ENCODE data around the gene SERPINC1.
"Not testable (repeated sequence)": the region's sequence is repeated elsewhere in the genome, so short reads cannot be mapped to it uniquely, and the experiment has no call there.

SERPINC1 gene

DNA sequence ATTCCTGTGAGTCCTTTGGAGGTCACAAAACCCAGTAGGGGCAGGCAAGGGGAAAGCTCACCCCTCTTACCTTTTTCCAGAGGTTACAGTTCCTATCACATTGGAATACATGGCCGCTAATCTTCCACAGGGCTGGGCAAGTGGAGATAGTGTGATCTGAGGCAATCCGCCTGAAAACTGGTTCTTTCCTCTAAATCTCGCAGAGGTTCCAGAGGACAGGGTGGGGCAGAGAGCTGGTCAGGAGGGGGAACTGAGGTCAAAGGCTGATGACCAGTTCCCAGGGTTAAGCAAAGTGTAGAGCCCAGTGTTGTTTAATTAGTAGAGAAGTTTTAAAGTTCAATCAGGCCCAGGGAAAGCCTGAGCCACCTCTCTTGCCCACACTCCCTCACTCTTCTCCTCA lies at the start of gene SERPINC1:
Gene SERPINC1, minus strand, starts transcription at position 179 of the 400 bp plus-strand sequence. Its CDS starts 68 bp downstream, at position 111.
- H3K4me3 Mint-ChIP-seq = no peak within 1 kb of the TSS
- H3K9me3 Mint-ChIP-seq = peaks cover 0 to 2% of the 10 kb centered on the region in 2 donors
- H3K4me1 Mint-ChIP-seq = no peaks in the 10 kb centered on the region
- ATAC-seq (replicated peaks) = no peak
- H3K27ac Mint-ChIP-seq = peak within 1 kb of the TSS; percentile 26
- no peaks in the 10 kb centered on the region for H3K36me3 Mint-ChIP-seq
- DNase-seq = no peak
- no peaks in the 10 kb centered on the region for H3K27me3 Mint-ChIP-seq

DNA sequence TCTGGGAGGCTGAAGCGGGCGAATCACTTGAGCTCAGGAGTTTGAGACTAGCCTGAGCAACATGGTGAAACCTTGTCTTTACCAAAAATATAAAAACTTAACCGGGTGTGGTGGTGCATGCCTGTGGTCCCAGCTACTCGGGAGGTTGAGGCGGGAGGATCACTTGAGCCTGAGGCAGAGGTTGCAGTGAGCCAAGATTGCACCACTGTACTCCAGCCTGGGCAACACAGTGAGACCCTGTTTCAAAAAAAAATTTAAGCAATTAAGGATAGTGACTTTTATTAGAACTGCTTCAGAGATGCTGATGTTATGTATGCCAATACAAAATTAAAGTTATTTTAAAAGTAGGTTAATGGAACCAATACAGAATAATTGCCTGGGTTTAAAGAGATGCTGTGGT lies 48.8 kb upstream of the SERPINC1 start:
- not testable (repeated sequence) for H3K27me3 Mint-ChIP-seq; DNase-seq; H3K27ac Mint-ChIP-seq; H3K4me3 Mint-ChIP-seq; ATAC-seq (replicated peaks); H3K4me1 Mint-ChIP-seq; H3K9me3 Mint-ChIP-seq
- H3K36me3 Mint-ChIP-seq = peaks cover 20 to 29% of the 10 kb centered on the region in 2 donors

DNA sequence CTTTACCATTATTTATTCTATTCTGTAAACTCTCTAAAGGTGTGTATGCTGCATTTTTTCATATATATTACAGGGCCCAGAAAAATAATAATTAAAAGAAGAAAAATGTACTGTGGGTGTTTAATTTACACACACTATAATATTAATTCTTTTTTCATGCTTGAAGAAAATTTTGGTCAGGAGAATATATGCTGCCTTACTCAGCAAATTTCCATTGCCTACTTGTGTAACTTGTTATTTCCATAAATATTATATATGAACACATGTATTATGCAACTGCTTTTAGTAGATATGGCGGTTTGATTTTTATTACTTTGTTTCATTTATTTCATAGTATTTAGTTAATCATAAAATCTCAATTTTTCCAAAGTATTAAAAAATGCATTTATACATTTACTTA lies 46.4 kb upstream of the SERPINC1 start:
- peaks cover 23 to 34% of the 10 kb centered on the region in 2 donors for H3K36me3 Mint-ChIP-seq
- ATAC-seq (replicated peaks) (no peak), DNase-seq (no peak)
- H3K27ac Mint-ChIP-seq = no peak overlapping the region
- H3K27me3 Mint-ChIP-seq = no peaks in the 10 kb centered on the region
- H3K9me3 Mint-ChIP-seq = no peaks in the 10 kb centered on the region
- H3K4me3 Mint-ChIP-seq = no peak overlapping the region
- peaks cover 2 to 5% of the 10 kb centered on the region in 2 donors for H3K4me1 Mint-ChIP-seq

DNA sequence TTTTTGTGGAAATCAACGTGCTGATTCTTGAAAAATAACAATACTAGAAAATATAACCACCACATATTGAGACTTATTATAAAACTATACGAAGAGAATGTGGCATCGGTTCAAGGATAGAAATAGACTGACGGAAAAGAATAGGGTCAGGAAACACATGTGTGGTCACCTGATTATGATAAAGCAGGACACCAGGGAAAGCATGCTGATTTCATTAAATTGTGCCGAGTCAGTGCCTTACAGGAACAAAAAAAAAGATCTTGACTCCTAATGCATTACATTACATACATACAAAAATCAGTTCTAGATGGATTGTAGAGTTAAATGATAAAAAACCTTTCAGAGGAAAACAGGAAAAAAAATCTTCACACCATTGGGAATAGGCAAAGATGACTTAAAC lies 43.5 kb upstream of the SERPINC1 start:
- Mint-ChIP-seq H3K4me1 (peaks cover 2 to 5% of the 10 kb centered on the region in 2 donors), H3K9me3 (no peaks in the 10 kb centered on the region), H3K4me3 (no peak overlapping the region), H3K36me3 (peaks cover 14 to 26% of the 10 kb centered on the region in 2 donors), H3K27me3 (no peaks in the 10 kb centered on the region), H3K27ac (no peak overlapping the region)
- ATAC-seq (replicated peaks) (no peak), DNase-seq (no peak)

DNA sequence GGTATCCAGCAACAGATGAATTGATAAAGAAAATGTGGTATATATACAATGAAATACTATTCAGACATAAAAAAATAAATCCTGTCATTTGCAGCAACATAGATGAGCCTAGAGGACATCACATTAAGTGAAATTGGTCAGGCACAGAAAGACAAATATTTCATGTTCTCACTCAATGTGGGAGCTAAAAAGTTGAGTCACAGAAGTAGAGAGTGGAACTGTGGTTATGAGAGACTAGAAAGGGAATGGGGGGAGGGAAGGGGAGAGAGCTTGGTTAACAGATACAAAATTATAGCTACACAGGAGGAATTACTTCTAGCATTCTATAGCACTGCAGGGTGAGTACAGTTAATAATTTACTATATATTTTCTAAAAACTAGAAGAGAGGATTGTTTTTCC lies 37.1 kb upstream of the SERPINC1 start:
- ATAC-seq (replicated peaks) = no peak
- H3K27ac Mint-ChIP-seq = no peak overlapping the region
- H3K36me3 Mint-ChIP-seq = peaks cover 13 to 31% of the 10 kb centered on the region in 2 donors
- H3K9me3 Mint-ChIP-seq = no peaks in the 10 kb centered on the region
- H3K4me3 Mint-ChIP-seq = no peak overlapping the region
- H3K27me3 Mint-ChIP-seq = no peaks in the 10 kb centered on the region
- no peaks in the 10 kb centered on the region for H3K4me1 Mint-ChIP-seq
- no peak for DNase-seq

DNA sequence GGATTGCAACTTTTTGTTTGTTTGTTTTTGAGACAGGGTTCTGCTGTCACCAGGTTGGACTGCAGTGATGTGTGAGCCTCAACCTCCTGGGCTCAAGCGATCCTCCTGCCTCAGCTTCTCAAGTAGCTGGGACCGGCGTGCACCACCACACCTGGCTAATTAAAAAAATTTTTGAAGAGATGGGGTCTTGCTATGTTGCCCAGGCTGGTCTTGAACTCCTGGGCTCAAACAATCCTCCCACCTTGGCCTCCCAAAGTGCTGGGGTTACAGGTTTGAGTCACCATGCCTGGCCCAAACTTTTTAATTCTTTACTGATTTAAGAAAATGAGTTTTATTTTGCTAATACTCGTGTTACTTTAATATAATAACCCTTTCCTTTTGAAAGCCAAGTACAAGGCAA lies 31.5 kb upstream of the SERPINC1 start:
- peaks cover 10 to 24% of the 10 kb centered on the region in 2 donors for H3K36me3 Mint-ChIP-seq
- DNase-seq (no peak), ATAC-seq (replicated peaks) (no peak)
- no peaks in the 10 kb centered on the region for H3K9me3 Mint-ChIP-seq
- no peaks in the 10 kb centered on the region for H3K4me1 Mint-ChIP-seq
- H3K27ac Mint-ChIP-seq = peak overlapping the region; percentile 56
- H3K4me3 Mint-ChIP-seq = no peak overlapping the region
- no peaks in the 10 kb centered on the region for H3K27me3 Mint-ChIP-seq

DNA sequence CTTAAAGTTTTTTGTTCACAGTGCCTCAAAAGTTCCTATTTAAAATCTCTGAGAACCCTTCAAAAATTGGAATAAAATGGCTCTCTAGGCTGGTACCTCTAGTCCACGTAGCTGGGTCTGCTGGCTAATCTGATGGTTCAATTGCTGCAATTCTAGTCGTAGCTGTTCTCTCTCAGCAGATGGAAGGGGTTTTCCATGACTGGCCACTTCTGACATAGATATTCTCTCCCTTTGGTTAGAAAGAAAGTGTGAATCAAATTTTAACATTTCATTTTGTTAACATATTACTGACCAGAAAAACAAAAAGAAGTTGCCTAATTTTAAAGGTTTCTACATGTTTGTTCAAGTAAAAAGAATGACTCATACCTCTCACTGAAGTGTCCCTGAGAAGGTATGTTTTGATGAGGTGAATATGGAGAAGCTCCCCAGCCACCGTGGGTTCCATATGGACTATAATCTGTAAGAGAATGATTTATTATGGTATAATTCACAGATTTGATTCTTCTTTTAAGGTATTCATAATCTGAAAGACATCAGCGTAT lies 29.3 kb upstream of the SERPINC1 start:
- DNase-seq (no peak), ATAC-seq (replicated peaks) (no peak)
- Mint-ChIP-seq H3K9me3 (no peaks in the 10 kb centered on the region), H3K36me3 (peaks cover 19 to 29% of the 10 kb centered on the region in 2 donors), H3K27ac (no peak overlapping the region), H3K27me3 (no peaks in the 10 kb centered on the region), H3K4me3 (no peak overlapping the region), H3K4me1 (no peaks in the 10 kb centered on the region)

DNA sequence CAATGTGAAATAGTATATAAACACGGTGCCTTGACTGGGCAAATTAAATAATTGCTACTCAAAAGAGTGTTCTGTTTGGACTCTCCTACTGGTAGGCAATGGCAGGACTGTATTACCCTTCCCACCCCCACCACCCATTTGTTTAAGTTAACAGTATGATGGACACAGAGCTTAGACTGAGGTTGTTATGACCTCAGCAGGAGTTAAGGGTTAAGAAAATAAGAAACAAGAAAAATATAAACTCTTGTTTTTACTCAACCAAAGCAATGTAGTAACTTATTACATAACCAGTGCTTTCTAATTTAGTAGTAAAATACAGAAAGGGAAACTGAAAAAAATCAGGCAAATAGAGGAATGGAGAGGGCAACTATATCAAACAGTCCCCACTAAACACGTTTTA lies 19.9 kb upstream of the SERPINC1 start:
- no peaks in the 10 kb centered on the region for H3K9me3 Mint-ChIP-seq
- ATAC-seq (replicated peaks) (no peak), DNase-seq (no peak)
- H3K4me1 Mint-ChIP-seq = no peaks in the 10 kb centered on the region
- H3K4me3 Mint-ChIP-seq = no peak overlapping the region
- no peak overlapping the region for H3K27ac Mint-ChIP-seq
- H3K36me3 Mint-ChIP-seq = peaks cover 18 to 27% of the 10 kb centered on the region in 2 donors
- H3K27me3 Mint-ChIP-seq = no peaks in the 10 kb centered on the region

DNA sequence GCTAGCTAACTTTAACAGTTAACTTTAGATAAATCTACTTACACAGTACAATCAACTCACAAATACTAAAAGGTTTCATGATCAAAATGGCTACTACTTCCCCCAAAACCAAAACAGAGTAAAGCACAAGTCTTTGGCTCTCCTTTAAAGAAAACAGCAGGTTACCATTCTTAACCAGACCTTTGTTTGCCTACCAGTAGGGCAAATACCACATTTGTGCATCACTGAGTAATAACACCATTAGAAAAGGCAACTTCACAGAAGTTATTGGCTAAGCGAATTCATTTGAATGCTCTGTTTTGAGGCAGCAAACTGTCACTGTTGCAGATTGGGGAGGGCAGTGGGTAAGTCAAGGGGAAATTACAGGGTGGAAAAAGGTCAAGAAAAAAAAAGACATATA lies 17.3 kb upstream of the SERPINC1 start:
- DNase-seq (no peak), ATAC-seq (replicated peaks) (no peak)
- no peaks in the 10 kb centered on the region for H3K4me1 Mint-ChIP-seq
- H3K36me3 Mint-ChIP-seq = peaks cover 15 to 27% of the 10 kb centered on the region in 2 donors
- no peaks in the 10 kb centered on the region for H3K9me3 Mint-ChIP-seq
- no peak overlapping the region for H3K4me3 Mint-ChIP-seq
- no peak overlapping the region for H3K27ac Mint-ChIP-seq
- H3K27me3 Mint-ChIP-seq = no peaks in the 10 kb centered on the region

DNA sequence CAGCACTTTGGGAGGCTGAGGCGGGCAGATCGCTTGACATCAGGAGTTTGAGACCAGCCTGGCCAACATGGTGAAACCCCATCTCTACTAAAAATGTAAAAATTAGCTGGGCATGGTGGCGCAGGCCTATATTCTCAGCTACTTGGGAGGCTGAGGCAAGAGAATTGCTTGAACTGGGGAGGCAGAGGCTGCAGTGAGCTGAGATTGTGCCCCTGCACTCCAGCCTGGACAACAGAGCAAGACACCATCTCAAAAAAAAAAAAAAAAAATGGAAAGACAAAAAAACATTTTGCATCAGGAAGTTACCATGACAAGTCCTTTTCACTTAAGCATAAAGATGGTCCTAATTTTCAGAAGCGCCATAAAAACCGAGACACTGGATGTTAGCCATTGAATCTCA lies 13.4 kb upstream of the SERPINC1 start:
- not testable (repeated sequence) for ATAC-seq (replicated peaks); H3K27me3 Mint-ChIP-seq; DNase-seq; H3K9me3 Mint-ChIP-seq; H3K4me3 Mint-ChIP-seq; H3K4me1 Mint-ChIP-seq; H3K27ac Mint-ChIP-seq
- peaks cover 12 to 22% of the 10 kb centered on the region in 2 donors for H3K36me3 Mint-ChIP-seq

DNA sequence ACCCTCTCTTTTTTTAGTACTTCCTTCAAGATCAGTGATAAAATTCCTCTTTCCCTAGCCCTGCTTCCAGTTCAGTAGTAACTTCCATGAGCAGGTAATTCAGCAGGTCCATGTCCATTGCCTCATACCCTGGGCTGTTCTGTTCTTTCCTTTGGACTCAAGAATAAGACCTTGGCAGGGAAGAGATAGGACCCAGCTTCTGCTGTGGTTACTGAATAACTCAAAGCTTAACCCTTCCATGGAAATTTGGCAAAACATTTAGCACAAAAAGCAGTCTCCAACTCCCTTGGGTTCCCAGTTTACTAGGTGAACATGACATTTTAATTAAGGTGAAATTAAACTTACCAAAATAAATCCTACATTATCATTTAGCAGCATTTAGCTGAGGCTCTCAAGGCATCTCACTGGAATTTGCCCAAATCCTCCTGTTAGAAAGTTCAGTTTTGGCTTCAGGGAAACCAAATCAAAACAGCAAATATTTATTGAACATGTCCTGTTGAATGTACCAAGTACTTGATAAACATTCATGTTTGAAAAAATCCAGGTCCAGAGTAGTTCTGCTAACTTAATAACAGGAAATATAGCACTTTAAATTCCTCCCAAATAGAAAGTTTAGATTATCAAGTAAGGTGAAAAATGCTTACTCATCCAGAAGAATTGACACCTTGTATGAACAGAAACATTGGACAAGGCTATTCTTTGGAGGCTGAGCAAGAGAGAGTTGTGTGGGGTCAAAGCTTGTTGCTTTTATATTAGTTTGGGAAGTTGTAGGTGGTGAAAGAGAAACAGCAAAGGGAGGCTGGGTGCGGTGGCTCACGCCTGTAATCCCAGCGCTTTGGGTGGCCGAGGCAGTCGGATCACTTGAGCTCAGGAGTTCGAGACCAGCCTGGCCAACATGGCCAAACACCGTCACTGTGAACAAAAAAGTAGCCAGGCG lies 8.4 kb upstream of the SERPINC1 start:
- Mint-ChIP-seq H3K4me3 (no peak overlapping the region), H3K4me1 (no peaks in the 10 kb centered on the region), H3K9me3 (no peaks in the 10 kb centered on the region), H3K27me3 (no peaks in the 10 kb centered on the region), H3K36me3 (peaks cover 3 to 5% of the 10 kb centered on the region in 2 donors), H3K27ac (no peak overlapping the region)
- ATAC-seq (replicated peaks) (no peak), DNase-seq (no peak)

DNA sequence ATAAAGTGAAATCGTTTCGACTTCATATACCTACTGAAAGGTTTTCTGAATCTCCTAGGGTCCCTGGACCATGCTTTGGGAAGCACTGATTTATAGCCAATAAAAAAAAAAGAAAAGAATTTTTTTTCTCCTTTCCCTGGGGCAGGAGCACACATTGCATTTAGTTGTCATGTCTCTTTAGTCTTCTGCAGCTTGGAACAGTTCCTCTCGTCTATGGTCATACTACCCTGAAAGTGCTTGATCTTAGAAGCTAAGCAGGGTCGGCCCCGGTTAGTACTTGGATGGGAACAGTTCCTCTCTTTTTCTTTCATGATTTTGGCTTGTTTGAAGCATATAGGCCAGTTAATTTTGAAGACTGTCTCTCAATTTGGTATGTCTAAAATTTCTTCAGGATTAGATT lies 3.7 kb upstream of the SERPINC1 start:
- no peak overlapping the region for H3K4me3 Mint-ChIP-seq
- ATAC-seq (replicated peaks) = no peak
- H3K9me3 Mint-ChIP-seq = no peaks in the 10 kb centered on the region
- no peaks in the 10 kb centered on the region for H3K4me1 Mint-ChIP-seq
- no peaks in the 10 kb centered on the region for H3K36me3 Mint-ChIP-seq
- no peaks in the 10 kb centered on the region for H3K27me3 Mint-ChIP-seq
- H3K27ac Mint-ChIP-seq = no peak overlapping the region
- no peak for DNase-seq

DNA sequence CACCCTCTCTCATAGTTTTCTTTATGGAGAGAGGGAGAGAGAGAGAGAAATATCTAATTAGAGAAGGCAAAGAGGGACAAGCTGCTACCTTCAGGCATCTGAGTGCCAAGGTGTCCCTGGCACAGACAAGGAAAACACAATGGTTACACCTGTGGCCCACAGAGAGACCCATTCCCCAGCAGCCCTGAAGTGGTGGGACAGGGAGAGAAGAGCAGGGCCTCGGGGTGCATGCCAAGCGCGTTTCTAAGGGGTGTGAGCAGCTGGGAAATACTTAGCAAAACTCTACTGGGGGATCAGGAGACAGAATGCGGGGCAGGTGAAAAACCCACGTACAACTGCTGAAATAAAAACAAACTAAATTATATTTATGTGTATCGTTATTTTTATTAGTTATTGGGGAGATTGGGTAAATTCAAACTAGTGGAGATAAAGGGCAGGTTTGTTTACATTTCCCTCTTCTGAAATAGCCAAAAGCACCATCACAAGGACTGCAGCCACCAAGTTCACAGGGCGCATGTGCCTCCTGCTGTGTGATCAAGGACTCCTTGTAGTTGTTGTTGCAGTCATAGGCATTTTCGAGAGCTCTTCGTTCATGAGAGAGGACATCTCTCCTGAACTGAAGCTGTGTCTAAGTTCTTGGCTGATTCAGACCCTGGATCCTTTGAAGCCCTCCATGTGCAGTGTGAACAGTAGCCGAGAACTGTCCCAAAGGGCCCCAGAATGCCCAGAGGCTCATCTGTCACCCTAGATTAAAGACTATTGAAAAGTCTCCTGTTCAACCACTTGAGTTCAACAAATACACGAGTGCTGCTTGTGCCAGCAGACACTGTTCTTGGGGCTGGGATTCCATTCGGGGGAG lies 737 bp upstream of the SERPINC1 start:
- DNase-seq (no peak), ATAC-seq (replicated peaks) (no peak)
- Mint-ChIP-seq H3K27ac (no peak overlapping the region), H3K27me3 (no peaks in the 10 kb centered on the region), H3K36me3 (no peaks in the 10 kb centered on the region), H3K4me3 (no peak overlapping the region), H3K4me1 (no peaks in the 10 kb centered on the region), H3K9me3 (peaks cover 0 to 2% of the 10 kb centered on the region in 2 donors)

DNA sequence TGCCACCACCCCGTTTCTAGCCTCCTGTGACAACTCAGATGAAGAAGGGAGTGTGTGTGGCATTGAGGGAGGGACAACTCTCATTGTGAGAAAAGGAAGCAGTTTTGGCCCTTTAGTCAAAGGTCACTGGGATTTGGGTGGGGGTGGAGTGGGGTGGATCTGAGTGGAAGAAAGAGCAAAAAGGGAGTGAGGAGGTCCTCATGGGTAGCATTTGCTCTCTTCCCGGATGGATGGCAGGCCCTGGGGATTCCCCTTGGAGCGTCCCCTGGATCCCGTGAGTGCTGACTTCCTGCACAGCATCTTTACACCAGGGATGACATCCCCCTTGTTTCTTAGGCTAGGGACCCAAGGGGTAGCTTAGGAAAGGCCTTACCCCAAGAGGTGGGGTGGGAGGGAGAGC lies 460 bp downstream of the SERPINC1 start:
- DNase-seq (no peak), ATAC-seq (replicated peaks) (no peak)
- Mint-ChIP-seq H3K9me3 (peaks cover 0 to 2% of the 10 kb centered on the region in 2 donors), H3K4me3 (no peak overlapping the region), H3K27ac (no peak overlapping the region), H3K36me3 (no peaks in the 10 kb centered on the region), H3K4me1 (no peaks in the 10 kb centered on the region), H3K27me3 (no peaks in the 10 kb centered on the region)
